Activated B cell treated with CpG ODN at 0.5 μM for 24 hours (primary cell): ENCODE results near the gene DNAJC15. TPM values are rescaled to one million over a fixed set of nuclear protein-coding genes. Genes with fewer than 3 reads are reported as not detected.
"Not testable (repeated sequence)": the region's sequence is repeated elsewhere in the genome, so short reads cannot be mapped to it uniquely, and the experiment has no call there.

Experiments
- ATAC-seq: fragments of 200-7000 bp; cut with Tn5 transposase; one replicate; pipeline ENCODE4 v1.10.0; 2021; ENCODE audit warnings: low read depth, mild to moderate bottlenecking, moderate library complexity
- CTCF ChIA-PET: fragments of 350-600 bp; sonication (Branson Sonifier 250); formaldehyde crosslinking; loops from one replicate; lab custom pipeline; 2021; ENCODE audit warnings: antibody characterized with exemption; lab: Charles Lee
- POLR2A ChIA-PET: fragments of 350-600 bp; sonication (Branson Sonifier 250); formaldehyde crosslinking; loops from one replicate; lab custom pipeline; 2021; ENCODE audit warnings: antibody characterized with exemption; lab: Charles Lee
- DNase-seq: peaks from one replicate; pipeline ENCODE4 v3.0.0; 2022
- H3K27ac Mint-ChIP-seq: one replicate; pipeline ENCODE4 v1.8.0; 2020; ENCODE audit warnings: mixed read lengths
- H3K27me3 Mint-ChIP-seq: one replicate; pipeline ENCODE4 v1.8.0; 2021; ENCODE audit warnings: mixed read lengths
- H3K36me3 Mint-ChIP-seq: one replicate; pipeline ENCODE4 v1.8.0; 2021; ENCODE audit warnings: low read depth, mixed read lengths
- H3K4me1 Mint-ChIP-seq: one replicate; pipeline ENCODE4 v1.8.0; 2021; ENCODE audit warnings: mixed read lengths
- H3K4me3 Mint-ChIP-seq: one replicate; pipeline ENCODE4 v1.8.0; 2020; ENCODE audit warnings: mild to moderate bottlenecking, mixed read lengths
- H3K9me3 Mint-ChIP-seq: one replicate; pipeline ENCODE4 v1.8.0; 2020; ENCODE audit warnings: mixed read lengths
- intact Hi-C: fragments of 100-400 bp; cut with micrococcal nuclease; formaldehyde crosslinking; loops from one replicate; pipeline ENCODE4 v1.15.1; 2024
- total RNA-seq: library from RNA; stranded (reverse); gene quantifications from 2 replicates; pipeline ENCODE4 v1.2.3, GENCODE V29; 2022
- TF ChIP-seq, protein P1 (sequence below): fragments of 200-600 bp; IDR thresholded peaks from one replicate; pipeline ENCODE4 v1.8.0; 2022; ENCODE audit warnings: antibody characterized with exemption, mild to moderate bottlenecking

DNAJC15 gene
- total RNA-seq, 1 donor from 2014 or later: 19.1 TPM

DNA sequence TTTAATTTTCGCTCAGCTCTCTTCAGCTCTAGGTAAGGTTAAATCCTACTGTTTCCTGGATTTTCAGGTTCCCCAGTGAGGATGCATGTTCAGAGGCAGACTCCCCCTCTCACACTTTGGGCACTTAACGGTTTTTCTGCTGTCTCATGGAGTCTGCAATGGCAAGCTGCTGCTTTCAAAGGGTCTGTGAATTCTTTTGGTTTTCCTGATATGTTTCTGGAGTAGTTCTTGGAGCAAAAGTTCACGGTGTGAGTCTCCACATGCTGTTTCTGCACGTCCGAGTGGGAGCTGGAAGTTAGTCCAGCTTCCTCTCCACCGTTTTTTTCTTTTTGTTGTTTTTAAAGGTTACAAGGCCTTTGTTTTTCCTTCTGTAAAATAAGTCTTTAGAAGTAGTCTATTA is 35.4 kb downstream of the DNAJC15 start:
- intact Hi-C loops: no loop called here
- ATAC-seq (no peak), DNase-seq (no peak)
- Mint-ChIP-seq H3K27me3 (no peaks in the 10 kb centered on the region), H3K4me1 (peaks cover 46% of the 10 kb centered on the region), H3K36me3 (peaks cover 25% of the 10 kb centered on the region), H3K4me3 (no peak overlapping the region), H3K27ac (no peak overlapping the region), H3K9me3 (no peaks in the 10 kb centered on the region)
- CTCF ChIA-PET: no interaction called here
- POLR2A ChIA-PET: interaction anchor here (0.8 kb wide), 1 partner anchor 37 kb away, joined by 3 read pairs; no protein-coding TSS in a partner anchor
- TF ChIP-seq, protein P1, sequence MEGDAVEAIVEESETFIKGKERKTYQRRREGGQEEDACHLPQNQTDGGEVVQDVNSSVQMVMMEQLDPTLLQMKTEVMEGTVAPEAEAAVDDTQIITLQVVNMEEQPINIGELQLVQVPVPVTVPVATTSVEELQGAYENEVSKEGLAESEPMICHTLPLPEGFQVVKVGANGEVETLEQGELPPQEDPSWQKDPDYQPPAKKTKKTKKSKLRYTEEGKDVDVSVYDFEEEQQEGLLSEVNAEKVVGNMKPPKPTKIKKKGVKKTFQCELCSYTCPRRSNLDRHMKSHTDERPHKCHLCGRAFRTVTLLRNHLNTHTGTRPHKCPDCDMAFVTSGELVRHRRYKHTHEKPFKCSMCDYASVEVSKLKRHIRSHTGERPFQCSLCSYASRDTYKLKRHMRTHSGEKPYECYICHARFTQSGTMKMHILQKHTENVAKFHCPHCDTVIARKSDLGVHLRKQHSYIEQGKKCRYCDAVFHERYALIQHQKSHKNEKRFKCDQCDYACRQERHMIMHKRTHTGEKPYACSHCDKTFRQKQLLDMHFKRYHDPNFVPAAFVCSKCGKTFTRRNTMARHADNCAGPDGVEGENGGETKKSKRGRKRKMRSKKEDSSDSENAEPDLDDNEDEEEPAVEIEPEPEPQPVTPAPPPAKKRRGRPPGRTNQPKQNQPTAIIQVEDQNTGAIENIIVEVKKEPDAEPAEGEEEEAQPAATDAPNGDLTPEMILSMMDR: no peak

DNA sequence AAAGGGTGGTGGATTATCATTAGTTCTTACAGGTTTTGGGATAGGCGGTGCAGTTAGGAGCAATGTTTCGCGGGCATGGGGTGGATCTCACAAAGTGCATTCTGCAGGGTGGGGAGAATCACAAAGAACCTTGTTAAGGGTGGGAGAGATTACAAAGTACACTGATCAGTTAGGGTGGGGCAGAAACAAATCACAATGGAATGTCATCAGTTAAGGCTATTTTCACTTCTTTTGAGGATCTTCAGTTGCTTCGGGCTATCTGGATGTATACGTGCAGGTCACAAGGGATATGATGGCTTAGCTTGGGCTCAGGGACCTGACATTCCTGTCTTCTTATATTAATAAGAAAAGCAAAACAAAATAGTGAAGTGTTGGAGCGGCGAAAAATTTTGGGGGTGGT is 36.4 kb downstream of the DNAJC15 start:
- H3K27me3 Mint-ChIP-seq, H3K9me3 Mint-ChIP-seq, POLR2A ChIA-PET, H3K4me3 Mint-ChIP-seq, intact Hi-C loops, DNase-seq, CTCF ChIA-PET, ATAC-seq: not testable (repeated sequence)
- Mint-ChIP-seq H3K36me3 (peaks cover 25% of the 10 kb centered on the region), H3K27ac (peak overlapping the region; percentile 7), H3K4me1 (peaks cover 53% of the 10 kb centered on the region)

DNA sequence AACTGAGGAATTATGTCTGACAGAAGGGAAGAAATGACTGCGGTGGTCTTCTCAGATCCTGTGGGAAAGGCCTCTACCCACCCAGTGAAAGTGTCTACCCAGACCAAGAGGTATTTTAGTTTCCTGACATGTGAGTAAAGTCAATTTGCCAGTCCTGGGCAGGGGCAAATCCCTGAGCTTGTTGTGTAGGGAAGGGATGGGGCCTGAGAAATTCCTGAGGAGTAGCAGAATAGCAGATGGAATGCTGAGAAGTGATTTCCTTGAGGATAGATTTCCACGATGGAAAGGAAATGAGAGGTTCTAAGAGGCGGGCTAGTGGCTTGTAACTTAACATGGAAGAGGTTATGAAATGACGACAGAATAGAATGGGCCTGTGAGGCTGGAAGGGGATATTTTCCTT is 37.4 kb downstream of the DNAJC15 start:
- CTCF ChIA-PET, intact Hi-C loops: not testable (repeated sequence)

DNA sequence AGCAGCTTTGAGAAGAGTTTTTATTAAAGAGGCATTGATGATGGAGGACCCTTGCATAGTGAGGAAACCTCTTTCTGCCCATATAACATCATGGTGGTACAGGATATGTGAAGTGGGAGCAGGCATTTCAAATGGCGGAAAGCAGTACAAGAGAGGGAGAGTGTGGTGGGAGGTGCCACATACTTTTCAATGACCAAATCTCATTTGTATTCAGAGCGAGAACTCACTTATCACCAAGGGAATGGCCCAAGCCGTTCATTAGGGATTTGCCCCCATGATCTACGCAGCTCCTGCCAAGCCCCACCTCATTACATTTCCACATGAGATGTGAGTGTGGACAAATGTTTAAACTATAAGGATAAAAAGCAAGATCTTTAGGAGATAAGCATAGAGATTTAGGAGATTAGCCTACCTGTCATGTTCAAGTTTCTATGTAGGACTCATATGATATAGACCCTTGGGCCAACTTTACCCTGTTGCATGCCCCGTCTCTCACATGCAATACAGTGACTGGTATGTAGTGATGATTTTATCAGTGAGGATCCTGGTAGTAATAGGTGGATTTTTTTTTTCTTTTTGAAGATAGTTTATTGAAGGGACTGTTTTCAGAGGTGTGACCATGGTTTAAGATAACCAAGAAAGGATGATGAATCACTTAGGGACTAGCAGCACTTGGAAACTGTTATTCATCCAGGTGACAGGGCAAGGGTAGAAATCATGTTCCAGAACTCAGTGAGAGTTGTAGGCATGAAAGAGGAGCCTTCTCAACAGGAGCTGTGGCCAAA is 38.3 kb downstream of the DNAJC15 start:
- peaks cover 32% of the 10 kb centered on the region for H3K36me3 Mint-ChIP-seq
- ATAC-seq: no peak
- ChIA-PET CTCF (no interaction called here), POLR2A (no interaction called here)
- no peak overlapping the region for H3K4me3 Mint-ChIP-seq
- H3K4me1 Mint-ChIP-seq: peaks cover 47% of the 10 kb centered on the region
- no peaks in the 10 kb centered on the region for H3K9me3 Mint-ChIP-seq
- no peaks in the 10 kb centered on the region for H3K27me3 Mint-ChIP-seq
- no peak overlapping the region for H3K27ac Mint-ChIP-seq
- no peak for DNase-seq
- TF ChIP-seq, protein P1: no peak
- intact Hi-C loops: no loop called here

More for the DNA sequence above, 37.4 kb downstream of the DNAJC15 start:
- H3K27ac Mint-ChIP-seq, H3K27me3 Mint-ChIP-seq, POLR2A ChIA-PET, H3K9me3 Mint-ChIP-seq, ATAC-seq, H3K4me3 Mint-ChIP-seq, DNase-seq: not testable (repeated sequence)
- H3K4me1 Mint-ChIP-seq: peaks cover 53% of the 10 kb centered on the region
- H3K36me3 Mint-ChIP-seq: peaks cover 26% of the 10 kb centered on the region

DNA sequence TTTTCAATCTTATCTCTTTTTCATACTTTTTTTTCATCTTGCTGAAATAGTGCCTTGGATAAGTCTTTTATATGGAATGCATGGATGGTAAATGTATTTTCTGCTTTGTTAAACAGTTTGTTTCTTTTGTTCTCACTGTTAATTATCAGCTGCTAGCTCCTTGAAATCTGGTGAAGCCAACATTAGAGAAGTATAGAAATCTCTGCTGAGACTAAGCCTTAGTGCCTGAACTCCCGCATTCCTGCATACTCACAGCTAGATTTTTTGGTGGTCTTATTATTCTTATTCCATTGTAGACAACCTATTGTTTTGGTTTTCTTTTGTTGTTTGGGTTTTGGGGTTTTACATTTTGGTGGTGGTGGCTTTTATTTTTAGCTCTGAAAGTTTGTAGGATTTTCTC is 48.4 kb downstream of the DNAJC15 start:
- Mint-ChIP-seq H3K4me3 (no peak overlapping the region), H3K9me3 (no peaks in the 10 kb centered on the region), H3K27me3 (no peaks in the 10 kb centered on the region), H3K27ac (peak overlapping the region; percentile 14), H3K4me1 (peaks cover 31% of the 10 kb centered on the region), H3K36me3 (peaks cover 50% of the 10 kb centered on the region)
- CTCF ChIA-PET: interaction anchor here (1.1 kb wide), 1 partner anchor 13 kb away, joined by 3 read pairs; no protein-coding TSS in a partner anchor
- TF ChIP-seq, protein P1: no peak
- ATAC-seq: no peak
- POLR2A ChIA-PET: interaction anchor here (0.6 to 1.0 kb wide), 2 partner anchors 22 to 74 kb away, joined by 3 to 6 read pairs; no protein-coding TSS in a partner anchor
- DNase-seq: no peak
- intact Hi-C loops: no loop called here

DNA sequence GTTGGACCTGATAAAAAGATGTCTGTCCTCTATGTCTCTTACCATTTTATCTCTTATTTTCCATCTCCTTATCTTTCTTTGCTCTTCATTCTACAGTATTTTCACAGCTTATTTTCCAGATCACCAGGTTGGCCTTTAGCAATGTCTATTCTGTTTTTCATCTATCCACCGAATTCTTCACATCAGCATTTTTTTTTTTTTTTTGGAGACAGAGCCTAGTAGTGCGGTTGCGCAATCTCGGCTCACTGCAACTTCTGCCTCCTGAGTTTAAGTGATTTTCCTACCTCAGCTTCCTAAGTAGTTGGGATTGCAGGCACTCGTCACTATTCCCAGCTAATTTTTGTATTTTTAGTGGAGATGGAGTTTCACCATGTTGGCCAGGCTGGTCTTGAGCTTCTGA is 49.0 kb downstream of the DNAJC15 start:
- peaks cover 35% of the 10 kb centered on the region for H3K4me1 Mint-ChIP-seq
- no peak for DNase-seq
- POLR2A ChIA-PET: interaction anchor here (0.6 to 1.0 kb wide), 2 partner anchors 23 to 75 kb away, joined by 3 to 6 read pairs; no protein-coding TSS in a partner anchor

More for the DNA sequence above, 49.0 kb downstream of the DNAJC15 start:
- CTCF ChIA-PET: interaction anchor here (1.1 kb wide), 1 partner anchor 12 kb away, joined by 3 read pairs; no protein-coding TSS in a partner anchor
- H3K36me3 Mint-ChIP-seq: peaks cover 45% of the 10 kb centered on the region
- TF ChIP-seq, protein P1: no peak
- H3K27ac Mint-ChIP-seq: no peak overlapping the region
- intact Hi-C loops: no loop called here
- H3K4me3 Mint-ChIP-seq: no peak overlapping the region
- no peaks in the 10 kb centered on the region for H3K27me3 Mint-ChIP-seq
- ATAC-seq: no peak
- H3K9me3 Mint-ChIP-seq: no peaks in the 10 kb centered on the region
